Fibroblast of lung (primary cell): ENCODE data around the gene FAM193B. TPM values are rescaled to one million over a fixed set of nuclear protein-coding genes. Genes with fewer than 3 reads are reported as not detected.

ENCODE experiments used
- DNase-seq, 2 donors: peaks; one replicate each; pipeline versions ENCODE4 v3.0.0 to v3.0.0-alpha.2; 2010; ENCODE audit warnings: low read depth in 2 of 2
- H2AFZ ChIP-seq: 2 replicates; pipeline ENCODE4 v1.5.1; 2012; ENCODE audit warnings: low read length, control low read depth, inconsistent platforms
- H3K27ac ChIP-seq: 2 replicates; pipeline ENCODE4 v1.5.1; 2011; ENCODE audit warnings: low read length, control low read depth; ENCODE audit not compliant: insufficient read depth
- H3K27me3 ChIP-seq: 2 replicates; pipeline ENCODE4 v1.5.1; 2011; ENCODE audit warnings: mild to moderate bottlenecking, low read length; ENCODE audit not compliant: control insufficient read depth, insufficient read depth
- H3K36me3 ChIP-seq: 2 replicates; pipeline ENCODE4 v1.5.1; 2011; ENCODE audit warnings: low read length; ENCODE audit not compliant: control insufficient read depth, insufficient read depth
- H3K4me1 ChIP-seq: 2 replicates; pipeline ENCODE4 v1.5.1; 2011; ENCODE audit warnings: low read length; ENCODE audit not compliant: control insufficient read depth, insufficient read depth; ENCODE audit errors: extremely low read depth
- H3K4me2 ChIP-seq: 2 replicates; pipeline ENCODE4 v1.5.1; 2011; ENCODE audit warnings: low read length, control low read depth; ENCODE audit not compliant: insufficient read depth; ENCODE audit errors: extremely low read depth
- H3K4me3 ChIP-seq, 4 experiments: fragments of 200-600 bp in 1 of 4; sonication (generic) in 1 of 4; replicated peaks in 1 of 4; 2 replicates each; pipeline ENCODE4 v1.5.1; 2011 to 2016; ENCODE audit warnings: low read length in 4 of 4, low read depth in 3 of 4, mild to moderate bottlenecking in 3 of 4, control low read depth in 2 of 4, inconsistent platforms in 1 of 4, mixed read lengths in 1 of 4; ENCODE audit not compliant: insufficient read depth in 1 of 4; ENCODE audit errors: control extremely low read depth in 1 of 4
- H3K79me2 ChIP-seq: 2 replicates; pipeline ENCODE4 v1.5.1; 2012; ENCODE audit warnings: mild to moderate bottlenecking, low read length, inconsistent platforms; ENCODE audit not compliant: control insufficient read depth, insufficient read depth
- H3K9ac ChIP-seq: 2 replicates; pipeline ENCODE4 v1.5.1; 2011; ENCODE audit warnings: mild to moderate bottlenecking, low read length, control low read depth; ENCODE audit not compliant: insufficient read depth
- H3K9me3 ChIP-seq: 2 replicates; pipeline ENCODE4 v1.5.1; 2012; ENCODE audit warnings: low read depth, low read length; ENCODE audit not compliant: control insufficient read depth, insufficient read depth
- H4K20me1 ChIP-seq: 2 replicates; pipeline ENCODE4 v1.5.1; 2011; ENCODE audit warnings: low read length; ENCODE audit not compliant: control insufficient read depth, insufficient read depth; ENCODE audit errors: extremely low read depth
- EZH2 ChIP-seq: IDR thresholded peaks from 2 replicates; pipeline ENCODE4 v1.5.1; 2012; ENCODE audit warnings: low read length, control low read depth, mild to moderate bottlenecking; ENCODE audit errors: missing control alignments
- polyA plus RNA-seq, 2 donors: library from polyadenylated mRNA; depleted of rRNA in 1 of 2; stranded (reverse) in 1 of 2; unstranded in 1 of 2; fragments of >200 nt; gene quantifications; 2 replicates each; pipeline ENCODE4 v1.2.1, GENCODE V29; 2011 to 2012; ENCODE audit warnings: missing spikeins in 1 of 2
- total RNA-seq: library from RNA; depleted of rRNA; stranded (reverse); fragments of >200 nt; gene quantifications from 2 replicates; pipeline ENCODE4 v1.2.1, GENCODE V29; 2014
- TF ChIP-seq, protein P1 (sequence below), 2 donors: IDR thresholded peaks in 1 of 2; conservative IDR thresholded peaks in 1 of 2; 1 replicate in 1 of 2; 2 replicates in 1 of 2; pipeline ENCODE4 v1.5.1; 2011 to 2012; ENCODE audit warnings: low read length in 2 of 2, control low read depth in 1 of 2, inconsistent platforms in 1 of 2, low read depth in 1 of 2, mild to moderate bottlenecking in 1 of 2

Gene FAM193B
- total and polyA plus RNA-seq, 2 donors (not counting 1 experiment from before 2014, with no cell fraction given): 27.9 to 28.4 TPM

DNA sequence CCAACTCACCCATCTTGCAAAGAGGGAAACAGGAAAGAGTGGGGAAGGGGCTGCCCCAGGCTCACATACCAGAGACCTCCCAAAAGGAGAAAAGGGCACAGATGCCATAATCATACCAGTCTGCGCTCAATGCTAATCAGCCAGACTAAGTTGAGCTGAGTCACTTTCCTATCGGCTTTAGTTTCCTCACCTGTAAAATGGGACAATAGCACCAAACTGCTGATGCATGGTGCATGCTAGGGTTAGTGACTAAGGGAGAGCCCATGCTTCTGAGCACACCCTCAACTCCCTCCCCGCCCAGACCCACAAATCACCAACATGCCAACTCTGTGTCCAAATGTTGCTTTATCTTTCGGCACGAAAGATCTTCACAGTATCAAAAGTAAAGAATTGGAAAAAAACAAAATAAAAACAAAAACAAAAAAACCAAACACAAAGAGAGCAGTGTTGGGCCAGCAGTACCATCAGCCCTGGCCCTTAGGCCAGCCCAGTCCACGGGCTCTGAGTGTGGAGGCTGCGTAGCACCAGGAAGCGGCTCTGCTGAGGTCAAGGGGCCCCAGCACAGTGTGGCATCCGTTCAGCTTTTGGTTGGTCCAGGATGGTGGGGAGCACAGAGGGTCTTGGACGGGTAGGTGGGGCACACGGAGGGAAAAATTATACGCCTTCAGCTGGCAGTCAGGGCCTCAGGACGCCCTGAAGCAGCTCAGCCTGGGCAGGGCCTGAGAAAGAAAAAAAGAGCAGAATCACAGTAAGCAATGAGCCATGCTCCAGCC lies 34.7 kb downstream of the FAM193B start:
- H3K9ac ChIP-seq: no peak overlapping the region
- DNase-seq: no peak
- peaks cover 28% of the 10 kb centered on the region for H3K36me3 ChIP-seq
- TF ChIP-seq, protein P1, sequence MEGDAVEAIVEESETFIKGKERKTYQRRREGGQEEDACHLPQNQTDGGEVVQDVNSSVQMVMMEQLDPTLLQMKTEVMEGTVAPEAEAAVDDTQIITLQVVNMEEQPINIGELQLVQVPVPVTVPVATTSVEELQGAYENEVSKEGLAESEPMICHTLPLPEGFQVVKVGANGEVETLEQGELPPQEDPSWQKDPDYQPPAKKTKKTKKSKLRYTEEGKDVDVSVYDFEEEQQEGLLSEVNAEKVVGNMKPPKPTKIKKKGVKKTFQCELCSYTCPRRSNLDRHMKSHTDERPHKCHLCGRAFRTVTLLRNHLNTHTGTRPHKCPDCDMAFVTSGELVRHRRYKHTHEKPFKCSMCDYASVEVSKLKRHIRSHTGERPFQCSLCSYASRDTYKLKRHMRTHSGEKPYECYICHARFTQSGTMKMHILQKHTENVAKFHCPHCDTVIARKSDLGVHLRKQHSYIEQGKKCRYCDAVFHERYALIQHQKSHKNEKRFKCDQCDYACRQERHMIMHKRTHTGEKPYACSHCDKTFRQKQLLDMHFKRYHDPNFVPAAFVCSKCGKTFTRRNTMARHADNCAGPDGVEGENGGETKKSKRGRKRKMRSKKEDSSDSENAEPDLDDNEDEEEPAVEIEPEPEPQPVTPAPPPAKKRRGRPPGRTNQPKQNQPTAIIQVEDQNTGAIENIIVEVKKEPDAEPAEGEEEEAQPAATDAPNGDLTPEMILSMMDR (conservative IDR thresholded peaks at IDR 0.05 in 1 of 2, IDR thresholded peaks at IDR 0.05 in 1 of 2; ENCODE audit: low read depth in 1 of 2, low read length in 2 of 2): no peak
- TF ChIP-seq EZH2: no peak
- H3K9me3 ChIP-seq: no peaks in the 10 kb centered on the region
- no peak overlapping the region for H3K4me2 ChIP-seq
- H3K4me3 ChIP-seq: no peak overlapping the region
- H2AFZ ChIP-seq: no peak overlapping the region
- H3K27ac ChIP-seq: no peak overlapping the region
- H4K20me1 ChIP-seq: no peaks in the 10 kb centered on the region
- H3K27me3 ChIP-seq: no peaks in the 10 kb centered on the region
- peaks cover 10% of the 10 kb centered on the region for H3K4me1 ChIP-seq
- peaks cover 25% of the 10 kb centered on the region for H3K79me2 ChIP-seq

DNA sequence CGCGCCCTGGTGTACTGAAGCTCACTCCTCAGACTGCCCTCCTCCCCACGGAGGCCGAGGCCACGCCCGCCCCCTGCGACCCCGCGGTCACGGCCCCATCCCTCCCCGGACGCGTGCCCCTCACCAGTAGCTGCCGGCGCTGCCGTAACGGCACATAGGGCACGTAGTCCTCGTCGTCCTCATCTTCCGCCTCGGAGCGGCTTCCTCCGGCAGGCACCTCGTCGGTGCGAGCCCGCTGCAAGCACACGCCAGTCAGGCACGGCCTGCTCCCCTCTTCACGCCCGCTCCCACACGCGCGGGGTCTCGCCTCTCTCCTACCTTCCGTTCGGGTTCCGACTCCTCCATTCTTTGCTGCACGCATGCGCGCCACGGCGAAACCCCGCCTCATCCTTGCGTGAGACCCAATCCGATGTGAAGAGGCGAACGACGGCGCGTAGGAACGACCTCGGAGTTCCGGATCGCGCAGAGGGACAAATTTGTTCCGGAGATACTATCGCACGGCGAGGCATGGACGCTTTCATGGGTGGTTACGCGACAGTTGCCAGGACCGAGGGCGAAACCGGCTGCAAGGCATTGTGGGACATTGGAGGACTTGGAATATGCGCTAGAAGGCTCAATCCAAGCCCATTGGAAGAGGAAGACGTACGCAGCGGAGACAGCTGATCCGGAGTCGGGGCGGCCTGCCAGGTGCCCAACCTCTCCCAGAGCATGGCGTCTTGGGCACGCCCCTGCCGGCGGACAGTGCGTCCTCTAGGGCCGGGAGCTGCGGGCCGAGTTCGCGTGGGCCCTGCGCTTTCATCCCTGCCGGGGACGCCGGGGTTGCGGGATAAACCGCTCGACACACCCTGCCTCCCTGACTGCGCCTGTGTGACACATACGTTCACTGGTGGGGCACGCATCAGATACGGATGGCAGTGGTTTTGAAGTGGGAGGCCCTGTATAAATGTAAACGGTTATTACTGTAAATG lies 37.5 kb downstream of the FAM193B start, which contains the start of gene DDX41:
DDX41 (minus strand) TSS at position 361 of the 968 bp plus-strand sequence; CDS start at position 345, 16 bp downstream.
- H3K79me2 ChIP-seq: peaks cover 25% of the 10 kb centered on the region
- peaks cover 10% of the 10 kb centered on the region for H3K4me1 ChIP-seq
- H3K4me3 ChIP-seq: peak within 1 kb of the TSS; percentile 75 to 95 (median 82)
- no peaks in the 10 kb centered on the region for H3K27me3 ChIP-seq
- H2AFZ ChIP-seq: peak within 1 kb of the TSS; percentile 87
- peak within 1 kb of the TSS; percentile 83 for H3K9ac ChIP-seq
- H3K36me3 ChIP-seq: peaks cover 39% of the 10 kb centered on the region
- TF ChIP-seq, protein P1 (conservative IDR thresholded peaks at IDR 0.05 in 1 of 2, IDR thresholded peaks at IDR 0.05 in 1 of 2; ENCODE audit: low read depth in 1 of 2, low read length in 2 of 2): no peak
- TF ChIP-seq EZH2: no peak
- H3K4me2 ChIP-seq: peak within 1 kb of the TSS; percentile 56
- H3K9me3 ChIP-seq: no peaks in the 10 kb centered on the region
- no peaks in the 10 kb centered on the region for H4K20me1 ChIP-seq
- H3K27ac ChIP-seq: peak within 1 kb of the TSS; percentile 89
- peak; percentile 98 to 100 for DNase-seq

DNA sequence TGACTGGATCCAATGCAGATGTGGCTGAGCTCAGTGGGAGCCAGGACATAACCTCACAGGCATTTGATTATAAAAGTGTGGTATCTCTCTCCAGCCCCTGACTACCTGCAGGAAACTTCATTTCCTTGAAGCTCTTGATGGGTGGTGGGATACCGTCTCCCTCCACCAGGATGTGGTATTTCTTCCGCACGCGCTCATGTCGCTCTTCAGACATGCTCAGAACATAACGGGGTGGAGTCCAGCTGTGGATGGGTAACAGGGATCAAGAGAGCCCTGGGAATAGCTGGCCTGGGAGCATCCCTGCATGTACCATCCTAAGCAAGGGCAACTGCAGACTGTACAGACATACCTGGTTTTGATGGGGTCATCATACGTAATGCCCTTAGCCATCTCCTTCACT lies 38.8 kb downstream of the FAM193B start:
- H3K4me1 ChIP-seq: peaks cover 10% of the 10 kb centered on the region
- no peak for TF ChIP-seq EZH2
- TF ChIP-seq, protein P1 (conservative IDR thresholded peaks at IDR 0.05 in 1 of 2, IDR thresholded peaks at IDR 0.05 in 1 of 2; ENCODE audit: low read depth in 1 of 2, low read length in 2 of 2): no peak
- no peak overlapping the region for H2AFZ ChIP-seq
- H3K79me2 ChIP-seq: peaks cover 25% of the 10 kb centered on the region
- no peak for DNase-seq
- H3K9me3 ChIP-seq: no peaks in the 10 kb centered on the region
- no peaks in the 10 kb centered on the region for H4K20me1 ChIP-seq
- no peaks in the 10 kb centered on the region for H3K27me3 ChIP-seq
- H3K27ac ChIP-seq: peak overlapping the region; percentile 89
- peak overlapping the region in 3 of 4 experiments; percentile 81 to 95 (median 83) for H3K4me3 ChIP-seq
- peak overlapping the region; percentile 52 for H3K4me2 ChIP-seq
- no peak overlapping the region for H3K9ac ChIP-seq
- peaks cover 44% of the 10 kb centered on the region for H3K36me3 ChIP-seq
